IPS DF 6.9 (cell line): ENCODE data around the gene C1orf167.

Experiments used
- DNase-seq: peaks from one replicate; pipeline ENCODE4 v3.0.0-alpha.2; 2013; ENCODE audit warnings: low read depth, low spot score
- H3K27ac ChIP-seq: one replicate; pipeline ENCODE4 v1.5.1; 2013; ENCODE audit warnings: low read length, control low read depth
- H3K27me3 ChIP-seq: 2 replicates; pipeline ENCODE4 v1.6.1; 2013; ENCODE audit warnings: mild to moderate bottlenecking, low read length; ENCODE audit not compliant: control insufficient read depth, insufficient read depth
- H3K36me3 ChIP-seq: 2 replicates; pipeline ENCODE4 v1.6.1; 2013; ENCODE audit warnings: low read length; ENCODE audit not compliant: control insufficient read depth, insufficient read depth
- H3K4me1 ChIP-seq: 2 replicates; pipeline ENCODE4 v1.6.1; 2013; ENCODE audit warnings: low read length; ENCODE audit not compliant: control insufficient read depth, insufficient read depth
- H3K4me3 ChIP-seq: 2 replicates; pipeline ENCODE4 v1.5.1; 2013; ENCODE audit warnings: mild to moderate bottlenecking, low read length
- H3K9me3 ChIP-seq: 2 replicates; pipeline ENCODE4 v1.6.1; 2013; ENCODE audit warnings: low read length, inconsistent platforms; ENCODE audit not compliant: control insufficient read depth, insufficient read depth
- WGBS: extraction: QIAGEN DNeasy Blood & Tissue Kit; methylation state at CpG from one replicate; pipeline ENCODE4 v1.1.7; 2013; ENCODE audit warnings: mixed read lengths, missing lambda C conversion rate; ENCODE audit not compliant: insufficient read length, insufficient coverage; 5-methylcytosine and 5-hydroxymethylcytosine counted together

Gene C1orf167

GRCh38 chr1:11764519-11764918 is 2.5 kb downstream of the C1orf167 start:
- Histone ChIP-seq H3K4me1 (no peaks in the 10 kb centered on the region), H3K4me3 (no peak overlapping the region), H3K9me3 (no peaks in the 10 kb centered on the region), H3K27me3 (peaks cover 8% of the 10 kb centered on the region), H3K36me3 (no peaks in the 10 kb centered on the region), H3K27ac (no peak overlapping the region)
- no peak for DNase-seq
- WGBS, result no CpG with 5 or more reads among the region's 7 CpGs

DNA sequence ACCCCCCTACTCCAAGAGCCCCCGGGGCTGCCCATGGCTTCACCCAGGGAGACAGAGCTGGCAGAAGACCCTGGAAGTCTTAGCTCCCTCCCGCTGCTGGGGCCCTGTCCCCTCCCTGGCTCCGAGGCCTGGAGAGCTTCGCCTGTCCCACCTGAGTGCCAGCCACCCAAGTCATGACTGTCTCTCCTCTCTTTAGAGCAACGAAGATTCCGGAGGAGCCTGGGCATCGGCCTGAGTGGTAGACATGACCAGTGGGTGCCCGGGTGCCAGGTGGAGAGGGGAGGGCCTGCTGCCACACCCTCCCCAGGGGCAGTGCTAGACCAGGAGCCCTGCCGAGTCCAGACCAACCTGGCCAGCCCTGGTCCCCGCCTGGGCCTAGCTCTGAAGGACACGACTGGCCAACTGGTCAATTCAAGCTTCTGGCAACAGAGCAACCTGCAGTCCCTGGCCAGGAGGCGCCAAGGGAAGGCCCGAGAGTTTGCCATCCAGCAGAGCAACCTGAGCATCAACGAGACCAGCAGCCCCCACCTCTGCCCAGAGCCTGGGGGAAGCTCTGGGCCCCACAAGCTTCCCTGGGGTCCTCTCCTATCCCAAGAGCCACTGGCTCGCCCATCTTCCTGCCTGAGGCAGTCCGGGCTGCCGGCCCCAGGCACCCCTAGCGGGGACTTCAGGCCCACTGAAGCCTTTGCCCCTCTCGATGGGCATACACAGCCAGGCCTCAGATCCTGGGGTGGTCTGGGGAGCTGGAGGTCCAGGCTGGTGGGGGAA is 3.9 kb downstream of the C1orf167 start:
- Histone ChIP-seq H3K4me1 (no peaks in the 10 kb centered on the region), H3K36me3 (no peaks in the 10 kb centered on the region), H3K27ac (no peak overlapping the region), H3K4me3 (no peak overlapping the region), H3K9me3 (no peaks in the 10 kb centered on the region), H3K27me3 (peaks cover 8% of the 10 kb centered on the region)
- no peak for DNase-seq
- WGBS, result no CpG with 5 or more reads among the region's 19 CpGs

DNA sequence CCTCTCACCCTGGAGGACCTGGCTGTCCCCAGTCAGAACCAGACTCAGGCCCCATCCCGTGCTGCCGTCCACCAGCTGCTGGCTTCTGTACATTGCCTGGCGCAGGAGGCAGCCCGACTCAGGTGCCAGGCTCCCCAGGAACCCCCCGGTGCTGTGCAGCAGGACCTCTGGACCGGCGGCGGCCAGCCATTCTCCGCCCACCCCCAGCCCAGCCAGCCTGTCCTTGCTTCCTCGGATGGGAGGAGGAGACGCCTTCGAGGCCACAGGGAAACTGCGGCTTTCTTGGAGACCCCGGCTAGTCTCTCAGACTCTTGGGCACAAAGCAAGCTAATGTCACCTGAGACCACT is 4.4 kb downstream of the C1orf167 start:
- H3K9me3 ChIP-seq, result no peaks in the 10 kb centered on the region
- no peak overlapping the region for H3K4me3 ChIP-seq
- no CpG with 5 or more reads among the region's 14 CpGs for WGBS
- DNase-seq, result no peak
- H3K36me3 ChIP-seq, result no peaks in the 10 kb centered on the region
- peaks cover 4% of the 10 kb centered on the region for H3K27me3 ChIP-seq
- H3K4me1 ChIP-seq, result no peaks in the 10 kb centered on the region
- no peak overlapping the region for H3K27ac ChIP-seq

DNA sequence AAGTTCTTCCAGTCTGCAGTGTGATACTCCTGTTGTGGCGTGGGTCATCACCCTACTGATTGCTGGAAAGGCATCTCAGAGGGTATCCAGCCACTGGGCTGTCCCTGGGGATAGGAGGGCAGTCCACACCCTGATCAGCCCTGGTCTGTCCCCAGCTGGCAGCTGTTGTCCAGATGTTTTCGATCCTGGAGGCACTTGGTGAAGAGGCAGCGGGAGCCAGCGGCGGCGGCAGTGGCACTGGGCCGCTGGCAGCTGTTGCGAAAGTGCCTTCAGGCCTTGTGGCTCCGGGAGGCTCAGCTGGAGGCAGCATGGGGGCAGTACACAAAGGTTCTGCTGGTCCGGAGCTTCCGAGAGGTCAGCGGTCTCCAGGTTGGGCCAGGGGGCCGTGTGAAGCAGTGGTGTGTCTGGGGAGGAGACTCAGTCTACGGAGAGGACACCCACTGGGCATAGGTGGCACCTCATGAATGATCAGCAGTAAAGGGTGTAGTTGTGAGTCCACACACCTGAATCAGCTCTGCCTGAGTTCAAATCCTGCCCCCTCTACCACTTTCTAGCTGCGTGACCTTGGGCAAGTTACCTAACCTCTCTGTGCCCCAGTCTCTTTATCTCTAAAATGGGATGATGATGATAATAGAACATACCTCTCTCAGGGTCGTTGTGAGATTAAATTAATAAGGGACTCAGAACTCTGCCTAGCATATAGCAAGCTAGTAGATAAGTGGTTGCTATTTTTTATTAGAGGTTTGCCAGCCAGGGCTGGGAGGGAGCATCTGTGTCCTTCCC is 6.1 kb downstream of the C1orf167 start:
- no peak for DNase-seq
- Histone ChIP-seq H3K27me3 (no peaks in the 10 kb centered on the region), H3K27ac (no peak overlapping the region), H3K9me3 (no peaks in the 10 kb centered on the region), H3K4me3 (no peak overlapping the region), H3K36me3 (no peaks in the 10 kb centered on the region), H3K4me1 (no peaks in the 10 kb centered on the region)
- no CpG with 5 or more reads among the region's 16 CpGs for WGBS

GRCh38 chr1:11768821-11769220 is 6.8 kb downstream of the C1orf167 start:
- no peaks in the 10 kb centered on the region for H3K4me1 ChIP-seq
- no CpG with 5 or more reads among the region's 4 CpGs for WGBS
- DNase-seq, result no peak
- H3K9me3 ChIP-seq, result no peaks in the 10 kb centered on the region
- no peak overlapping the region for H3K4me3 ChIP-seq
- H3K27me3 ChIP-seq, result no peaks in the 10 kb centered on the region
- H3K27ac ChIP-seq, result no peak overlapping the region
- no peaks in the 10 kb centered on the region for H3K36me3 ChIP-seq

DNA sequence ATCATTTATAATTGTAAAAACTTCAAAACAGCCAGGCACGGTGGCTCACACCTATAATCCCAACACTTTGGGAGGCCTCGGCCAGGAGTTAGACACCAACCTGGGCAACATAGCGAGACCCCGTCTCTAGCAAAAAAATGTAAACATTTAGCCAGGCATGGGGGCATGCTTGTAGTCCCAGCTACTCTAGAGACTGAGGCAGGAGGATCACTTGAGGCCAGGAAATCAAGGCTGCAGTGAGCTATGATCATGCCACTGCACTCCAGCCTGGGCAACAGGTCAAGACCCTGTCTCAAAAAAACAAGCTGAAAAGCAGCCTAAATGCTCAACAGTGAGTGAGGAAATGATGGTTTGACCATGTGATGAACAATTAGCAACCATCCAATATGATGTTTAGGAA is 7.3 kb downstream of the C1orf167 start:
- DNase-seq, result no peak

DNA sequence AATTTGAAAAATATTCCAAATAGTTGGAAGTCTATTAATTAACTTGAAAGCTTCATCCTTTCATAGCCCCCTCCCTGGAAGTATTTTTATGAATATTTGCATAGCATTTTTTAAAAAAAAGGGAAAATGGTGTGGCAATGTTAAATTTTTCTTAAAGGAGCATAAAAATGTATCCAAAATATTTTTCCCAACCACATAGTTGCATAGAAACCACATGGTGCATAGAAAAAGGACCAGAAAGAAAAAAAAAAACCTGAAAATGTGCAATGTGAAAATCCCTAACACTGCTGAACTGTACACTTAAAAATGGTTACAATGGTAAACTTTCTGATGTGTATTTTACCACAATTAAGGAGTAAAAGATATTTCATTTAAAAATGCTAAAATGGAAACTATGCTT is 8.0 kb downstream of the C1orf167 start:
- Histone ChIP-seq H3K27me3 (no peaks in the 10 kb centered on the region), H3K9me3 (no peaks in the 10 kb centered on the region), H3K27ac (no peak overlapping the region), H3K4me1 (no peaks in the 10 kb centered on the region), H3K4me3 (no peak overlapping the region), H3K36me3 (no peaks in the 10 kb centered on the region)
- DNase-seq, result no peak

More for the DNA sequence above, 7.3 kb downstream of the C1orf167 start:
- no peaks in the 10 kb centered on the region for H3K36me3 ChIP-seq
- no peaks in the 10 kb centered on the region for H3K9me3 ChIP-seq
- no CpG with 5 or more reads among the region's 4 CpGs for WGBS
- H3K27me3 ChIP-seq, result no peaks in the 10 kb centered on the region
- H3K4me1 ChIP-seq, result no peaks in the 10 kb centered on the region
- no peak overlapping the region for H3K27ac ChIP-seq
- no peak overlapping the region for H3K4me3 ChIP-seq

- Histone ChIP-seq H3K27ac (no peak overlapping the region), H3K36me3 (no peaks in the 10 kb centered on the region), H3K27me3 (no peaks in the 10 kb centered on the region), H3K4me1 (no peaks in the 10 kb centered on the region), H3K9me3 (no peaks in the 10 kb centered on the region), H3K4me3 (no peak overlapping the region)
- no peak for DNase-seq
- WGBS, result no CpG with 5 or more reads among the region's 11 CpGs
Observed at GRCh38 chr1:11771481-11772043, 9.6 kb downstream of the C1orf167 start.

GRCh38 chr1:11772458-11772857 is 10.5 kb downstream of the C1orf167 start:
- WGBS, result no CpG with 5 or more reads among the region's 5 CpGs
- H3K9me3 ChIP-seq, result no peaks in the 10 kb centered on the region
- no peak overlapping the region for H3K27ac ChIP-seq
- no peak overlapping the region for H3K4me3 ChIP-seq
- no peaks in the 10 kb centered on the region for H3K36me3 ChIP-seq
- no peaks in the 10 kb centered on the region for H3K4me1 ChIP-seq
- no peak for DNase-seq
- no peaks in the 10 kb centered on the region for H3K27me3 ChIP-seq

- H3K4me3 ChIP-seq, result no peak overlapping the region
- no peaks in the 10 kb centered on the region for H3K4me1 ChIP-seq
- no peaks in the 10 kb centered on the region for H3K9me3 ChIP-seq
- no peak overlapping the region for H3K27ac ChIP-seq
- DNase-seq, result no peak
- no peaks in the 10 kb centered on the region for H3K36me3 ChIP-seq
- no CpG with 5 or more reads among the region's 9 CpGs for WGBS
- H3K27me3 ChIP-seq, result no peaks in the 10 kb centered on the region
Observed at GRCh38 chr1:11774753-11775152, 12.8 kb downstream of the C1orf167 start.
